ENCODE measurements around the gene STARD13.

STARD13 gene

DNA sequence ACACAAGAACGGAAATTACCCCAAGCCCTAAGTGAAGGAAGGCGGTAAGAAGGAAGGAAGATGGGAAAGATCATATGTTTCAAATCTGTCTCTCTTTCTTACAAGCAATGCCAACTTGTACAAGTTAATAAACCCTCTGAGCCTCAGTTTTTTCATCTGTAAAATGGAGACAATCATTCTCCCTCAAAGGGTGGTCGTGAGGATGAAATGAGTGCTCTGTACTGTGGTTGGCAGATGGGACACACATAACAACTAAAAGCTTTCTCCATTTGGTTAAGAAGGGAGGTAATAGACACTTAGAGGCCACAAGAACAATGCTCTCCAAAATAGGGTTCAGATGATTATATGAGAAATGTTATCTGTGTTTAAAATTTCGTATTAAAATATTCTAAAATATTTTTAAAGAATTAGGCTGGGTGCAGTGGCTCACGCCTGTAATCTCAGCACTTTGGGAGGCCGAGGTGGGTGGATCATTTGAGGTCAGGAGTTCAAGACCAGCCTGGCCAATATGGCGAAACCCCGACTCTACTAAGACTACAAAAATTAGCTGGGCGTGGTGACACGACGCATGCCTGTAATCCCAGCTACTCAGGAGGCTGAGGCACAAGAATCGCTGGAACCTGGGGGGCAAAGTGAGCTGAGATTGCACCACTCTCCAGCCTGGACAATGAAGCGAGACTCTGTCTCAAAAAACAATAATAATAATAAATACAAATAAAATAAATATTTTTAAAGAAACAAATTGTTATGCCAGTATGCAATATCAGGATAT is 89.7 kb downstream of the STARD13 start:
- no peak for DNase-seq (ENCODE audit: low read depth)
- no peak overlapping the region for H3K4me3 ChIP-seq (ENCODE audit: low read length)
- TF ChIP-seq, protein P1, sequence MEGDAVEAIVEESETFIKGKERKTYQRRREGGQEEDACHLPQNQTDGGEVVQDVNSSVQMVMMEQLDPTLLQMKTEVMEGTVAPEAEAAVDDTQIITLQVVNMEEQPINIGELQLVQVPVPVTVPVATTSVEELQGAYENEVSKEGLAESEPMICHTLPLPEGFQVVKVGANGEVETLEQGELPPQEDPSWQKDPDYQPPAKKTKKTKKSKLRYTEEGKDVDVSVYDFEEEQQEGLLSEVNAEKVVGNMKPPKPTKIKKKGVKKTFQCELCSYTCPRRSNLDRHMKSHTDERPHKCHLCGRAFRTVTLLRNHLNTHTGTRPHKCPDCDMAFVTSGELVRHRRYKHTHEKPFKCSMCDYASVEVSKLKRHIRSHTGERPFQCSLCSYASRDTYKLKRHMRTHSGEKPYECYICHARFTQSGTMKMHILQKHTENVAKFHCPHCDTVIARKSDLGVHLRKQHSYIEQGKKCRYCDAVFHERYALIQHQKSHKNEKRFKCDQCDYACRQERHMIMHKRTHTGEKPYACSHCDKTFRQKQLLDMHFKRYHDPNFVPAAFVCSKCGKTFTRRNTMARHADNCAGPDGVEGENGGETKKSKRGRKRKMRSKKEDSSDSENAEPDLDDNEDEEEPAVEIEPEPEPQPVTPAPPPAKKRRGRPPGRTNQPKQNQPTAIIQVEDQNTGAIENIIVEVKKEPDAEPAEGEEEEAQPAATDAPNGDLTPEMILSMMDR (IDR thresholded peaks at IDR 0.05; ENCODE audit: insufficient read depth, low read depth, low read length, missing control alignments), result no peak

DNA sequence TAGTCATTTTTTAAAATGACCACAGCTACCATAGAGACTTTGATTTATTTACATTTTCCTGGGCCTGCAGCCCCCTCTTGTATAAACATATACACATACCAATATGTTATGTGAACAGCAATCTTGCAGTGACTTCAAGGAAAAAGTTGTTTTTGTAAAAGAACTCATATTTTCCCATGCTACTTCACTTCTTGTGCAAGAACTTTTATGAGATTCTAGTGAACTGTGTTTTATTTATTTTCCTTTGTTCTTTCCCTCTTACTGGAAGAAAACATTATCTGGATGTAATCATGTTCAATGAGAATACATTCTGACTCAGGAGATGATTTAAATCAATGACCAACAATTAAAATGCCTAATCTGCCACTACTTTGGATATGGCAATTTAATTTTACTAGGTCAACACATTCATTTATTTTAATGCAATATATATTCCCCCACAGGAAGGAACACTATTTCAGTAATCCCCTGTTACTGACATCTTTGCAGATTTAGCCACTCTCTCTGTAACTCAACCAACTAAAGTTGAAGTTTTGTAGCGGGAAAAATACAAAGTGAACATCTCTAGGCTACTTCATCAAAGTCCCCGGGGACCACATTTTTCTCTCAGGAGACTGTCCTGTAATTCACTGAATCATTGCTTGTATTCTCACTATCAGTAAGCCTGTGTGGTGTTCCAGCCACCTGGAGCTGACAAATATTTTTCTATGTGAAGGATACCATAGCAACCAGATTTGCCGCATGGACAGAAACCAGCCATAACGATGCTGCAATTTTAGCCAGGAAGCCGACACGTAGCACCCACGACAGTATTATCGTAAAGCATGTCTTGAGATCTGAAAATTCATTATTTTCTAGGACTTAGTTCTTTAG is 90.5 kb downstream of the STARD13 start:
- DNase-seq (ENCODE audit: low read depth), result no peak
- TF ChIP-seq, protein P1 (IDR thresholded peaks at IDR 0.05; ENCODE audit: insufficient read depth, low read depth, low read length, missing control alignments), result no peak
- no peak overlapping the region for H3K4me3 ChIP-seq (ENCODE audit: low read length)

DNA sequence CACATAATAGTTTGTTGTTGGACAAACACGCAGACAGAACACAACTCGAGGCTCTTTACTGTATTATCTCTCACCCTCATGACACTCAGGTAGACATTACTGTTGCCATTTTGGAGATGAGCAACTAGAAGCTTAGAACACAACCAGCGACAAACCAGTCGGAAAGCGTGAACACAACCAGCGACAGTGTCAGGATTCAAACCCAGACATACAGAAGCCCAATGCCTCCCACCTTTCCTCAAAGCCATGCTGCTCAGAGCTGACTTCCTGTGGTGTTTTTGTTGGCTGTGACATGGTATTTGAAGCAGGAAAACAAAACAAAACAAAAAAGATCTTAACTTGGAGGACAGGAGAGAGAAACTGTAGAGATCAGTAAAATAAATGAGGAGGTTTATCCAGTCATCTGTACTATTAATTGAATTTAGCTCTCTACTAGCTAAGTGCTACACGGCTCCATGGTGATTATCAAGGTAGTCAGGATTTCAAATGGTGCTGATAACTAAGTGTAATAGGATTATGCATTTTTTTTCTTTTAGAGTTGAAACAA is 92.1 kb downstream of the STARD13 start:
- H3K4me3 ChIP-seq (ENCODE audit: low read length), result no peak overlapping the region
- TF ChIP-seq, protein P1 (IDR thresholded peaks at IDR 0.05; ENCODE audit: insufficient read depth, low read depth, low read length, missing control alignments), result no peak
- DNase-seq (ENCODE audit: low read depth), result no peak

DNA sequence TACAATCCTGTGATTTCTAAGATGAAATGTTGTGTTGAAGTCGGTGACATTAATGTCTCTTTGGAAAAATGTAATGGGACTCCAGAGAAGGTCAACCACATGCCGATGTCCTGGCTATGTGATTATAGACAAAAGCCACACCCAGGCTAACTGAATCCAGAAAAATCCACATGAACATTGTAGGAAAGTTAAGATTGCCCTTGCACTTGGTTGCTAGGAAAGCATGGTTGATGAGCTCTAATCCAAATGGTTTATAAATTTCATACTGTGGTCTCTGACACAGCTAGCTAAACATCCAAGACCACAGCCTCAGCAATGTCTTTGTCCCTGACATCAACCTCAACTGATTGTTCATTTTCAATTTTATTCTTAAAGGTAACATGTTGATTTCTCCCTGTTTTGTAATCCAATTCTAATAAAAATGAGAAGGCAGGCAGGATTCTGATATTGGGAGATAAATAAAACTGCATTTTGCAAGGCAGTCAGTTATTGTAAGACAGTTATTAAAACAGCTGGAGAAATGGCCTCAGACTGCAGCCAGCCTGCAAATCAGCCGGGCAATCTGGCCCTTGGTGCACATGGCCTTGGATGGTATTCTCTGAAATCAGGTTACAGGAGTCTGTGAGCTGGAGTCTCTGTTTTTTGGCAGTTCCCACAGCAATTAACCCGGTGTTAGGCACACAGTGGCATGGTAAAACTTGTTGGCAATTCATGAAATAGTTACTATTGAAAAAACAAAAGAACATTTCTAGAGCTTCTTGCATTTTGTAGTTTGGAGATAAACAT is 93.9 kb downstream of the STARD13 start:
- no peak overlapping the region for H3K4me3 ChIP-seq (ENCODE audit: low read length)
- no peak for DNase-seq (ENCODE audit: low read depth)
- TF ChIP-seq, protein P1 (IDR thresholded peaks at IDR 0.05; ENCODE audit: insufficient read depth, low read depth, low read length, missing control alignments), result no peak

DNA sequence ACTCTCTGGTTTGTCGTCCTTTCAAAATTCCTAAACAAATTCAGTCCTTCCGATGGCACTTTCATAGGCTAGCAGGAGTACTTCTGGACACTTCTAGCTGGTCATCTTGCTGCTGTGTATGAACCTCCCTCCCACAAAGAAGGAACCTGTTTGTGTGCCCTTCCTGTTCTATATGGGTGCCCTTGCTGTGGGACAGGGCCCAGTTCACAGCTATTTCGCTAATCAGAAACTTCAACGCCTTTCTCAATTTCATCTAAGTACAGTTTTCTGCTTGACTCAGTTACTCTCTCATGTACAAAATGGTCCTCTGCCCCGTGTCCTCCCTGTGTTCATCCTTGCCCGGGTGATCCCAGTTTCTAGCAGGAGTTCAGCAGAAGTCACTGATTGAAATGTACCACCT is 96.1 kb downstream of the STARD13 start:
- H3K4me3 ChIP-seq (ENCODE audit: low read length), result no peak overlapping the region
- TF ChIP-seq, protein P1 (IDR thresholded peaks at IDR 0.05; ENCODE audit: insufficient read depth, low read depth, low read length, missing control alignments), result no peak
- DNase-seq (ENCODE audit: low read depth), result no peak

DNA sequence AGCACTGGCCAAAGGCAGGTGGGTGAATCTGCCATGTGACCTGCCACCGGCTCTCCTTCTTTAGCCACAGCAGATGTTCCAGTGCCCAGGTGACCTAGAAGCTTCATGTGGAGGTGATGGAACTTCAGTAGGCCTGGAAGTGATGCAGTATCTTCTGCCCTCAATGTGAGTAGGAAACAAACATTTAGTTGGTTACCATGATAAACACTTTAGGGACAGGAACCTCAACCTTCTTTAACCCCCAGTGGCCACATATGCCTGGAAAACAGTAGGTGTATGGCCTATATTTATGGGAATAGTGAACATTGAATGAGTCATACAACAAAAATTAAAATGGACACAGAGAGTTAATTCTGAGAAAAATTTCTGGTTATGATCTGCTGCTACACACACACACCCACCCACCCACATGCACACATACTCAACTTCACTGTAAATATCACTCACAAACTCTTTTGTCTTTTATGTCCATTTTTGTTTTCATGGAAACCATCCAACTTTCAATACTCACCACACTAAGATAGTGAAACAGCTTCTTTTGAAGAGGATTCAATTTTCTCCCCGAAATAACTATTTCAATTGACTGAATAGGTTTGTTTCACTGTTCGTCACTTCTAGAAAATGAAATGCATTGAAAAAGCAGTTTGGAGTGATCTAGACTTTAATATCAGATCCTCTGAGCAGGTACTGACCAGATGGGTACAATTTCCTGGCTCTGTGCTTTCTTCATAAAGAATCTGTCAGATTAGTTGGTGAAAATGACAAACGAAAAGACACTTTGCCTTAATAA is 97.3 kb downstream of the STARD13 start:
- H3K4me3 ChIP-seq (ENCODE audit: low read length), result no peak overlapping the region
- TF ChIP-seq, protein P1 (IDR thresholded peaks at IDR 0.05; ENCODE audit: insufficient read depth, low read depth, low read length, missing control alignments), result no peak
- no peak for DNase-seq (ENCODE audit: low read depth)
